DND-41 (cell line): Measurements from ENCODE around the gene DRC7.

ENCODE experiments used
- ATAC-seq: fragments of 200-7000 bp; cut with Tn5 transposase; 3 replicates; pipeline ENCODE4 v1.9.1; 2021; ENCODE audit warnings: low read depth; ENCODE audit not compliant: insufficient read depth
- DNase-seq: peaks from one replicate; pipeline ENCODE4 v3.0.0-alpha.2; 2020
- H2AFZ ChIP-seq: 2 replicates; pipeline ENCODE4 v1.6.0; 2012; ENCODE audit warnings: low read depth, low read length
- H3K27ac ChIP-seq: 2 replicates; pipeline ENCODE4 v1.5.1; 2012; ENCODE audit warnings: low read length, inconsistent platforms
- H3K27me3 ChIP-seq: fragments of 200-600 bp; sonication (generic); 2 replicates; pipeline ENCODE4 v1.6.0; 2012; ENCODE audit warnings: low read length, mild to moderate bottlenecking, inconsistent platforms; ENCODE audit not compliant: insufficient read depth, poor library complexity
- H3K36me3 ChIP-seq: 2 replicates; pipeline ENCODE4 v1.5.1; 2012; ENCODE audit warnings: low read length, inconsistent platforms; ENCODE audit not compliant: insufficient read depth
- H3K4me1 ChIP-seq: 2 replicates; pipeline ENCODE4 v1.5.1; 2012; ENCODE audit warnings: mild to moderate bottlenecking, low read length; ENCODE audit not compliant: insufficient read depth
- H3K4me2 ChIP-seq: 2 replicates; pipeline ENCODE4 v1.6.0; 2012; ENCODE audit warnings: mild to moderate bottlenecking, moderate library complexity, low read length, inconsistent platforms; ENCODE audit not compliant: insufficient read depth
- H3K4me3 ChIP-seq, 2 experiments: fragments of 200-600 bp in 1 of 2; shearing (Covaris generic) in 1 of 2; 2 replicates each; pipeline ENCODE4 v1.5.1; 2012 to 2016; ENCODE audit warnings: inconsistent platforms in 2 of 2, low read length in 2 of 2, mild to moderate bottlenecking in 2 of 2, low read depth in 1 of 2, moderate library complexity in 1 of 2
- H3K79me2 ChIP-seq: 2 replicates; pipeline ENCODE4 v1.6.0; 2012; ENCODE audit warnings: low read length, inconsistent platforms; ENCODE audit not compliant: insufficient read depth
- H3K9ac ChIP-seq: 2 replicates; pipeline ENCODE4 v1.6.0; 2012; ENCODE audit warnings: low read depth, mild to moderate bottlenecking, inconsistent platforms, low read length, moderate library complexity
- H3K9me3 ChIP-seq: 2 replicates; pipeline ENCODE4 v1.5.1; 2012; ENCODE audit warnings: low read length, moderate library complexity, mild to moderate bottlenecking, inconsistent platforms; ENCODE audit not compliant: insufficient read depth, severe bottlenecking
- H4K20me1 ChIP-seq: 2 replicates; pipeline ENCODE4 v1.6.0; 2012; ENCODE audit warnings: low read length; ENCODE audit not compliant: insufficient read depth
- CTCF ChIP-seq: IDR thresholded peaks from 2 replicates; pipeline ENCODE4 v1.5.1; 2012; ENCODE audit warnings: borderline replicate concordance, low read length, moderate library complexity, mild to moderate bottlenecking; ENCODE audit not compliant: poor library complexity, severe bottlenecking; ENCODE audit errors: extremely low read depth
- EZH2 ChIP-seq: IDR thresholded peaks from 3 replicates; pipeline ENCODE4 v1.6.1; 2012; ENCODE audit warnings: borderline replicate concordance, low read depth, mild to moderate bottlenecking, moderate library complexity, low read length, inconsistent platforms; ENCODE audit not compliant: severe bottlenecking

Gene DRC7

DNA sequence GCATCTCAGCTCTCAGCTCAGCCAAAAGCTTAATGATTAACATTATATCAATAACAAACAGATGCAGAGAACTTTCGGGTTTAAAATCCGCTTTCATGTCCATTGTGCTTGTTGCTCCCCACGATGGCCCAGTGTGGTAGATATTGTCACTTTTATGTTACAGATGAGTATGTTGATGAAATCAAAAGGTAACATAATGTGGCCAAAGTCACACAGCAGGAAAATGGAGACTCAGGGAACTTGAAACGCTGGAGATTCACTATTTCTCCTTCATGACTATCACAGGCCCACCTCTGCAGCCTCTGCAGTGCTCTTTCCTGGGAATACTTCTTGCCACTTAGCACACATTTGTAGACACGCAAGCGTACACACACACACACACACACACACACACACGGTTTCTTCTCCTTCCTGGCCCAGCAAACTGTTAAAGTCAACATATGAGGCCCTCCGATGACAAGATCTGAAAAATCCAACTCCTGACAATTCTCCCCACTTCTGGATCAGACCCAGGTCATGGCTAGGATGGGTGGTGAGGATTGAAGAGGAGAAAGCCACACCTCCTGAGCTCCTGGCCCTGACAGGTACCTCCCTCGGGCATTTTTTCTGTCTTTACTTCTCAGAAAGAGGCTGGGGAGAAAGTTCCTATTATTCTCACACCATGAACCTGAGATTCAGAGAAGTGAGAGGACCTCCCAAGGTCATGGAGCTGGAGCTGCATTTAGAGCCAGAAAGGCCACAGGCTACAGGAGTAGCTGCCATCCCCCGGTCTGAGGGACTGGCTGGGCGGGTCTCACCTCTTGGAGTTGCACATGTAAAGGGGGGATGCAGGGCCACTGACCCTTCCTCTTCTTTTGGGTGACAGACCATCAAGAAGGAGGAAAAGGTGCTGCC, 9.7 kb downstream of the DRC7 start:
- Histone ChIP-seq H4K20me1 (no peaks in the 10 kb centered on the region), H3K4me1 (no peaks in the 10 kb centered on the region), H2AFZ (no peak overlapping the region), H3K4me3 (no peak overlapping the region), H3K27me3 (no peaks in the 10 kb centered on the region), H3K79me2 (no peaks in the 10 kb centered on the region), H3K36me3 (no peaks in the 10 kb centered on the region), H3K9ac (no peak overlapping the region), H3K27ac (no peak overlapping the region), H3K4me2 (no peak overlapping the region), H3K9me3 (no peaks in the 10 kb centered on the region)
- TF ChIP-seq EZH2: no peak
- TF ChIP-seq CTCF: no peak
- ATAC-seq (no peak), DNase-seq (no peak)

DNA sequence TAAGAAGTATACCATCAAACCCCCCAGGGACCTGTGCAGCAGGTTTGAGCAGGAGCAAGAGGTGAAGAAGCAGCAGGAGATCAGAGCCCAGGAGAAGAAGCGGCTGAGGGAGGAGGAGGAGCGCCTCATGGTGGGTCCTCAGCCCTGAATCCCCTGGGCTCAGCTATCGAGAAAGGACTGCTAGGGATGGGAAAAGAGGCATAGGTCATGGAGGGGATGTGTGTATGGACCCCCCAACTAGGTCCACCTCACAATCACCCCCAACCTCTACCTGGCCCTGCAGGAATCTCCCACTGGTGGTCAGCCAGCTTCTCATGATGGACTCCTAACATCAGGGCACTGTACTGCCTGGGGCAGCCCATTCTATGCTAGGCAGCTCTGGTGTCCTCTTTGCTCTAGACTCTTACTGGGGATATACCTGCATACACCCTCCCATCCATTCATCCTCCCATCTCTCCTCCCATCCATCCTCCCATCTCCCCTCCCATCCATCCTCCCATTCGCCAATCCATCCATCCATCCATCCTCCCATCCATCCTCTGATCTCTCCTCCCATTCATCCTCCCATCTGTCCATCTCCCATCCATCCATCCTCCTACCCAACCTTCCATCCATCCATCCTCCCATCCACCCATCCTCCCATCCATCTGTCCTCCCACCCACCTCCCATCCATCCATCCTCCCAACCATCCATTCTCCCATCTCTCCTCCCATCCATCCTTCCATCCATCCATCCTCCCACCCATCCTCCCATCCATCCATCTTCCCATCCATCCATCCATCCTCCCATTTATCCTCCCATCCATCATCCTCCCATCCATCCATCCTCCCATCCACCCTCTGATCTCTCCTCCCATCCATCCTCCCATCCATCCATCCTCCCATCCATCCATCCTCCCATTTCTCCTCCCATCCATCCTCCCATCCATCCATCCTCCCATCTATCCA, 10.6 kb downstream of the DRC7 start:
- ATAC-seq: no peak
- H4K20me1 ChIP-seq: no peaks in the 10 kb centered on the region
- no peaks in the 10 kb centered on the region for H3K9me3 ChIP-seq
- H3K4me1 ChIP-seq: no peaks in the 10 kb centered on the region
- no peak overlapping the region for H3K4me3 ChIP-seq
- no peak overlapping the region for H3K9ac ChIP-seq
- no peak overlapping the region for H3K4me2 ChIP-seq
- no peak for DNase-seq
- no peak overlapping the region for H3K27ac ChIP-seq
- no peaks in the 10 kb centered on the region for H3K79me2 ChIP-seq
- H3K27me3 ChIP-seq: no peaks in the 10 kb centered on the region
- TF ChIP-seq EZH2 (no peak), CTCF (no peak)
- no peak overlapping the region for H2AFZ ChIP-seq
- no peaks in the 10 kb centered on the region for H3K36me3 ChIP-seq

- peaks cover 5% of the 10 kb centered on the region for H3K27me3 ChIP-seq
- TF ChIP-seq EZH2: no peak
- TF ChIP-seq CTCF: no peak
These were observed 12.1 kb downstream of the DRC7 start for GRCh38 chr16:57706717-57707116.

More at GRCh38 chr16:57706717-57707116, 12.1 kb downstream of the DRC7 start:
- H4K20me1 ChIP-seq: no peaks in the 10 kb centered on the region
- H3K4me3 ChIP-seq: no peak overlapping the region
- H3K36me3 ChIP-seq: no peaks in the 10 kb centered on the region
- DNase-seq (no peak), ATAC-seq (no peak)
- H3K27ac ChIP-seq: no peak overlapping the region
- no peaks in the 10 kb centered on the region for H3K4me1 ChIP-seq
- H3K79me2 ChIP-seq: no peaks in the 10 kb centered on the region
- no peak overlapping the region for H3K4me2 ChIP-seq
- no peak overlapping the region for H3K9ac ChIP-seq
- no peak overlapping the region for H2AFZ ChIP-seq
- no peaks in the 10 kb centered on the region for H3K9me3 ChIP-seq
